ENCODE results near the gene CPXM2. TPM values are rescaled to one million over a fixed set of nuclear protein-coding genes. Genes with fewer than 3 reads are reported as not detected.

The CPXM2 gene
- total RNA-seq, 4 donors from 2014 or later = 56.8 to 150 (median 96.9) TPM

- H3K36me3 ChIP-seq = peaks cover 0 to 5% (median 0%) of the 10 kb centered on the region in 4 donors
- intact Hi-C loops (cut with DNase I) = no loop called here
- 92% methylated on average over 8 of the region's 8 CpGs for WGBS
- no peak overlapping the region for H3K4me3 ChIP-seq
- H3K27ac ChIP-seq (replicated peaks in 1 of 4) = no peak overlapping the region
- H3K27me3 ChIP-seq = no peaks in the 10 kb centered on the region
- no peak for DNase-seq (ENCODE audit: extremely low spot score)
- no peaks in the 10 kb centered on the region for H3K4me1 ChIP-seq
- H3K9me3 ChIP-seq = no peaks in the 10 kb centered on the region
- no peak for TF ChIP-seq POLR2A (IDR thresholded peaks at IDR 0.05; ENCODE audit: low read depth)
- TF ChIP-seq POLR2AphosphoS5 (IDR thresholded peaks at IDR 0.05) = no peak
- no peak for TF ChIP-seq EP300 (IDR thresholded peaks at IDR 0.05)
- TF ChIP-seq CTCF (IDR thresholded peaks at IDR 0.05) = no peak
Measured at GRCh38 chr10:123704076-123704475, 187.5 kb downstream of the CPXM2 start.

- Histone ChIP-seq H3K9me3 (no peaks in the 10 kb centered on the region), H3K27me3 (no peaks in the 10 kb centered on the region), H3K4me1 (no peaks in the 10 kb centered on the region), H3K4me3 (no peak overlapping the region), H3K27ac (replicated peaks in 1 of 4) (no peak overlapping the region), H3K36me3 (peaks cover 0 to 5% (median 0%) of the 10 kb centered on the region in 4 donors)
- no peak for TF ChIP-seq POLR2A (IDR thresholded peaks at IDR 0.05; ENCODE audit: low read depth)
- TF ChIP-seq EP300 (IDR thresholded peaks at IDR 0.05) = no peak
- TF ChIP-seq POLR2AphosphoS5 (IDR thresholded peaks at IDR 0.05) = no peak
- no peak for TF ChIP-seq CTCF (IDR thresholded peaks at IDR 0.05)
- 88% methylated on average over 4 of the region's 6 CpGs for WGBS
- DNase-seq (ENCODE audit: extremely low spot score) = no peak
- intact Hi-C loops (cut with DNase I) = no loop called here
Measured at GRCh38 chr10:123703195-123703790, 188.3 kb downstream of the CPXM2 start.

Other genes with a start within 250 kb of the CPXM2 start
- gene GPR26, start 225.5 kb downstream of the CPXM2 start, total RNA-seq = not detected
- 10 to 100 TPM; 48.2 to 76.1 (median 62.5) TPM for gene CHST15, start 201.8 kb upstream of the CPXM2 start, total RNA-seq

All from esophagus muscularis mucosa (tissue), 4 donors.